Lower lobe of right lung (tissue), 2 donors: ENCODE measurements around the gene HOXA3. TPM values are rescaled to one million over a fixed set of nuclear protein-coding genes. Genes with fewer than 3 reads are reported as not detected.

Source experiments
- ATAC-seq, 2 donors: fragments of 200-7000 bp; cut with Tn5 transposase; one replicate each; pipeline ENCODE4 v1.9.1; 2020 to 2022; ENCODE audit warnings: mild to moderate bottlenecking in 2 of 2, moderate library complexity in 2 of 2
- DNase-seq: peaks from one replicate; pipeline ENCODE4 v3.0.0-alpha.2; 2020
- H3K27ac ChIP-seq: fragments of 200-600 bp; one replicate; pipeline ENCODE4 v1.8.0; 2022
- H3K27me3 ChIP-seq: fragments of 200-600 bp; one replicate; pipeline ENCODE4 v1.8.0; 2022; ENCODE audit warnings: low read depth
- H3K36me3 ChIP-seq: fragments of 200-600 bp; one replicate; pipeline ENCODE4 v1.8.0; 2022; ENCODE audit warnings: mild to moderate bottlenecking
- H3K4me1 ChIP-seq: fragments of 200-600 bp; one replicate; pipeline ENCODE4 v1.8.0; 2022
- H3K4me3 ChIP-seq: fragments of 200-600 bp; one replicate; pipeline ENCODE4 v1.8.0; 2022; ENCODE audit warnings: mild to moderate bottlenecking
- H3K9me3 ChIP-seq: fragments of 200-600 bp; one replicate; pipeline ENCODE4 v1.8.0; 2022
- intact Hi-C: fragments of 100-400 bp; cut with DNase I; formaldehyde crosslinking; loops from one replicate; pipeline ENCODE4 v1.11.0; 2022
- total RNA-seq: library from RNA; stranded (reverse); fragmentation: NEBNext Ultra II Directional; extraction: Animal tissue kit (Norgen Biotek cat#: 25700); gene quantifications from one replicate; pipeline ENCODE4 v1.2.1, GENCODE V29; 2021
- TF ChIP-seq, protein P1 (sequence below): fragments of 200-600 bp; IDR thresholded peaks from one replicate; pipeline ENCODE4 v1.8.0; 2022; ENCODE audit warnings: antibody characterized with exemption, mild to moderate bottlenecking
- donor health status: DM: no; HTN: yes; CAD: no; lungs with severe emphysema.

HOXA3 gene
- total RNA-seq, 1 donor from 2014 or later: 4.6 TPM

DNA sequence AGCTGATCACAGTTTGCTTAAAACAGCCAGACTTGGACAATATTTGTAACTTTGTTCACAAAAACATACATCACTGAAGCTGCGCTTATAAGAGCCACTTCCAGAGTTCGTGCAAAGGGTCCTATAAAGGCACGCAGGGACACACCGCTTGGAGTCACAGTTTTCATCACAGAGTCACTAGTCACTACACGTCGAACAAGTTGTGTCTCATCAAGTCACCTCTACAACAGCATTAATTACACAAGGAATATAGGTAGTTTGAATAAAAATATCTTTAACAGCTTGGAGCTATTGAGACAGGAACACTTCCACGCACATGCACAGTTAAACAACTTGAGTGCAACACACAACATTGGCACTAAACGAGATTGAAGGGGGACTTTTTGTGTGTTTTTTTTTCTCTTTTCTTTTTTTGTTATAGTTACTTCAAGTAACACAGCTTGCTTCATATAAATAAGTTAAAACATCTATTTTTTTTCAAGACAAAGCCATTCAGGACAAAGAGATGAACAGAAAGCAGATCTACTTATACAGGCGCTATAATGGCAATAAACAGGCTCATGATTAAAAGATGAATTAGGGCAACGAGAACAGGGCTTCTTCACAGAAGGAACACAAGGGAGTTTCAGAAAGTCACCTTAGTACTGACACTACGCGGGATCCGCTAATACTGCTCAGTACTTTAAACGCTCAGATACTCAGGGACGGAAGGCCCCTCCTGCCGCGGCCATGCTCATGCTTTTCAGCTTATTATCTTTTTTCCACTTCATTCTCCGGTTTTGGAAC, 11.1 kb downstream of the HOXA3 start:
- peak overlapping the region; percentile 70 for H3K4me3 ChIP-seq
- H3K27ac ChIP-seq: peak overlapping the region; percentile 95
- no peaks in the 10 kb centered on the region for H3K36me3 ChIP-seq
- DNase-seq: no peak
- H3K4me1 ChIP-seq: peaks cover 7% of the 10 kb centered on the region
- ATAC-seq: no peak
- TF ChIP-seq, protein P1, sequence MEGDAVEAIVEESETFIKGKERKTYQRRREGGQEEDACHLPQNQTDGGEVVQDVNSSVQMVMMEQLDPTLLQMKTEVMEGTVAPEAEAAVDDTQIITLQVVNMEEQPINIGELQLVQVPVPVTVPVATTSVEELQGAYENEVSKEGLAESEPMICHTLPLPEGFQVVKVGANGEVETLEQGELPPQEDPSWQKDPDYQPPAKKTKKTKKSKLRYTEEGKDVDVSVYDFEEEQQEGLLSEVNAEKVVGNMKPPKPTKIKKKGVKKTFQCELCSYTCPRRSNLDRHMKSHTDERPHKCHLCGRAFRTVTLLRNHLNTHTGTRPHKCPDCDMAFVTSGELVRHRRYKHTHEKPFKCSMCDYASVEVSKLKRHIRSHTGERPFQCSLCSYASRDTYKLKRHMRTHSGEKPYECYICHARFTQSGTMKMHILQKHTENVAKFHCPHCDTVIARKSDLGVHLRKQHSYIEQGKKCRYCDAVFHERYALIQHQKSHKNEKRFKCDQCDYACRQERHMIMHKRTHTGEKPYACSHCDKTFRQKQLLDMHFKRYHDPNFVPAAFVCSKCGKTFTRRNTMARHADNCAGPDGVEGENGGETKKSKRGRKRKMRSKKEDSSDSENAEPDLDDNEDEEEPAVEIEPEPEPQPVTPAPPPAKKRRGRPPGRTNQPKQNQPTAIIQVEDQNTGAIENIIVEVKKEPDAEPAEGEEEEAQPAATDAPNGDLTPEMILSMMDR: no peak
- H3K9me3 ChIP-seq: no peaks in the 10 kb centered on the region
- intact Hi-C loops: loop anchor here (5.0 kb wide), 1 partner anchor 284 kb away; no protein-coding TSS in a partner anchor
- peaks cover 57% of the 10 kb centered on the region for H3K27me3 ChIP-seq

- TF ChIP-seq, protein P1: no peak
- H3K36me3 ChIP-seq: no peaks in the 10 kb centered on the region
- H3K9me3 ChIP-seq: no peaks in the 10 kb centered on the region
- peaks cover 62% of the 10 kb centered on the region for H3K27me3 ChIP-seq
- ATAC-seq: no peak
- no peak for DNase-seq
- H3K4me1 ChIP-seq: peaks cover 17% of the 10 kb centered on the region
- H3K27ac ChIP-seq: peak overlapping the region; percentile 95
- intact Hi-C loops: loop anchor here (5.0 kb wide), 1 partner anchor 283 kb away; no protein-coding TSS in a partner anchor
- peak overlapping the region; percentile 70 for H3K4me3 ChIP-seq
Measured at GRCh38 chr7:27140126-27140857, 12.1 kb downstream of the HOXA3 start.

DNA sequence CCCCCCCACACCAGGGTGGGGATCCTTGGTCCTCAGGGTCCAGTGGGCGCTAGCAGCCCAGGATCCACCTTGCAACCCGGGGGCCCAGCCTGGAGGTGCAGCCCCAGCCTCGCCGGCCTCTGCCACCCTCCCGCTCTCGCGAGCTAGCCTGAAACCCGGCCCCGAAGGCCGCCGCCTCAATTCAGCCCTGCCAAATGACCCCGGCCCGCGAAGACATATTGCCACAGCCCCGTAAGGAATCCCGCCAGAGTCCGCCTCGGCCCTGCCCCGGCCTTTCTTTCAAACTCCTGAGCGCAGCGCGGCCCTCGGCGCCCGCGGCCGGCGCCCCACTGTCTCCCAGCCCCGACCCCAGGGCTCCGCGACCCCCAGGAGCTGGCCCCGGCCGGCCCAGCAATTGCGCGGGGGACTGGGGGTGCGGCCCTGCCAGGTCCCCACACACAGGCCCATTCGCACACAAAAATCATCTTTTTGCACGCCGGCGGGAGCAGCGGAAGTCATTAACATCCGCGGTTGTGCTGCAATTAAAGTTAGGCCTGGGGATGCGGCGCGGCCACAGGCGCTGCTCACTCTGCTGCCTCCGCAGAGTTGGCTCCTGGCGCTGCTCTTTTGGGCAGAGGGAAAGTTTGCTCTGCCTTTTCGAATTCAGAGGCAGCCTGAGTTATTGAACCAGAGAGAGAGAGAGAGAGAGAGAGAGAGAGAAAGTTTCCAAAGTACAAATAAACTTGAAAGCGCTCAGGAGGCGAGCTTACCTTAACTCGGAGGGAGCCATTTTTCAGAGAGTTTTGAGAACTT, 12.9 kb downstream of the HOXA3 start:
- Histone ChIP-seq H3K36me3 (no peaks in the 10 kb centered on the region), H3K4me3 (peak overlapping the region; percentile 70), H3K27me3 (peaks cover 55% of the 10 kb centered on the region), H3K4me1 (peaks cover 25% of the 10 kb centered on the region), H3K9me3 (no peaks in the 10 kb centered on the region), H3K27ac (peak overlapping the region; percentile 95)
- TF ChIP-seq, protein P1: no peak
- ATAC-seq: no peak
- no peak for DNase-seq
- intact Hi-C loops: loop anchor here (5.0 kb wide), 1 partner anchor 282 kb away; no protein-coding TSS in a partner anchor

GRCh38 chr7:27138985-27139333, 13.4 kb downstream of the HOXA3 start:
- no peak for ATAC-seq
- H3K4me1 ChIP-seq: peaks cover 31% of the 10 kb centered on the region

GRCh38 chr7:27138472-27138871, 13.9 kb downstream of the HOXA3 start:
- Histone ChIP-seq H3K27me3 (peaks cover 47% of the 10 kb centered on the region), H3K4me1 (peaks cover 36% of the 10 kb centered on the region), H3K4me3 (peak overlapping the region; percentile 70), H3K27ac (peak overlapping the region; percentile 95), H3K36me3 (no peaks in the 10 kb centered on the region), H3K9me3 (no peaks in the 10 kb centered on the region)
- intact Hi-C loops: no loop called here
- DNase-seq (no peak), ATAC-seq (no peak)
- TF ChIP-seq, protein P1: no peak

More at GRCh38 chr7:27138985-27139333, 13.4 kb downstream of the HOXA3 start:
- peak overlapping the region; percentile 95 for H3K27ac ChIP-seq
- TF ChIP-seq, protein P1: no peak
- no peaks in the 10 kb centered on the region for H3K36me3 ChIP-seq
- H3K27me3 ChIP-seq: peaks cover 52% of the 10 kb centered on the region
- intact Hi-C loops: no loop called here
- no peaks in the 10 kb centered on the region for H3K9me3 ChIP-seq
- peak overlapping the region; percentile 70 for H3K4me3 ChIP-seq
- no peak for DNase-seq
